Fibroblast of lung (primary cell): ENCODE measurements around the gene PCDHGC4. TPM values are rescaled to one million over a fixed set of nuclear protein-coding genes. Genes with fewer than 3 reads are reported as not detected.
A peak's percentile ranks its signal among the peaks of the same experiment; 100 is the strongest.

Experiments
- DNase-seq, 2 donors: peaks; one replicate each; pipeline versions ENCODE4 v3.0.0 to v3.0.0-alpha.2; 2010; ENCODE audit warnings: low read depth in 2 of 2
- H2AFZ ChIP-seq: 2 replicates; pipeline ENCODE4 v1.5.1; 2012; ENCODE audit warnings: low read length, control low read depth, inconsistent platforms
- H3K27ac ChIP-seq: 2 replicates; pipeline ENCODE4 v1.5.1; 2011; ENCODE audit warnings: low read length, control low read depth; ENCODE audit not compliant: insufficient read depth
- H3K27me3 ChIP-seq: 2 replicates; pipeline ENCODE4 v1.5.1; 2011; ENCODE audit warnings: mild to moderate bottlenecking, low read length; ENCODE audit not compliant: control insufficient read depth, insufficient read depth
- H3K36me3 ChIP-seq: 2 replicates; pipeline ENCODE4 v1.5.1; 2011; ENCODE audit warnings: low read length; ENCODE audit not compliant: control insufficient read depth, insufficient read depth
- H3K4me1 ChIP-seq: 2 replicates; pipeline ENCODE4 v1.5.1; 2011; ENCODE audit warnings: low read length; ENCODE audit not compliant: control insufficient read depth, insufficient read depth; ENCODE audit errors: extremely low read depth
- H3K4me2 ChIP-seq: 2 replicates; pipeline ENCODE4 v1.5.1; 2011; ENCODE audit warnings: low read length, control low read depth; ENCODE audit not compliant: insufficient read depth; ENCODE audit errors: extremely low read depth
- H3K4me3 ChIP-seq, 4 experiments: fragments of 200-600 bp in 1 of 4; sonication (generic) in 1 of 4; replicated peaks in 1 of 4; 2 replicates each; pipeline ENCODE4 v1.5.1; 2011 to 2016; ENCODE audit warnings: low read length in 4 of 4, low read depth in 3 of 4, mild to moderate bottlenecking in 3 of 4, control low read depth in 2 of 4, inconsistent platforms in 1 of 4, mixed read lengths in 1 of 4; ENCODE audit not compliant: insufficient read depth in 1 of 4; ENCODE audit errors: control extremely low read depth in 1 of 4
- H3K79me2 ChIP-seq: 2 replicates; pipeline ENCODE4 v1.5.1; 2012; ENCODE audit warnings: mild to moderate bottlenecking, low read length, inconsistent platforms; ENCODE audit not compliant: control insufficient read depth, insufficient read depth
- H3K9ac ChIP-seq: 2 replicates; pipeline ENCODE4 v1.5.1; 2011; ENCODE audit warnings: mild to moderate bottlenecking, low read length, control low read depth; ENCODE audit not compliant: insufficient read depth
- H3K9me3 ChIP-seq: 2 replicates; pipeline ENCODE4 v1.5.1; 2012; ENCODE audit warnings: low read depth, low read length; ENCODE audit not compliant: control insufficient read depth, insufficient read depth
- H4K20me1 ChIP-seq: 2 replicates; pipeline ENCODE4 v1.5.1; 2011; ENCODE audit warnings: low read length; ENCODE audit not compliant: control insufficient read depth, insufficient read depth; ENCODE audit errors: extremely low read depth
- EZH2 ChIP-seq: IDR thresholded peaks from 2 replicates; pipeline ENCODE4 v1.5.1; 2012; ENCODE audit warnings: low read length, control low read depth, mild to moderate bottlenecking; ENCODE audit errors: missing control alignments
- polyA plus RNA-seq, 2 donors: library from polyadenylated mRNA; depleted of rRNA in 1 of 2; stranded (reverse) in 1 of 2; unstranded in 1 of 2; fragments of >200 nt; gene quantifications; 2 replicates each; pipeline ENCODE4 v1.2.1, GENCODE V29; 2011 to 2012; ENCODE audit warnings: missing spikeins in 1 of 2
- total RNA-seq: library from RNA; depleted of rRNA; stranded (reverse); fragments of >200 nt; gene quantifications from 2 replicates; pipeline ENCODE4 v1.2.1, GENCODE V29; 2014
- TF ChIP-seq, protein P1 (sequence below), 2 donors: IDR thresholded peaks in 1 of 2; conservative IDR thresholded peaks in 1 of 2; 1 replicate in 1 of 2; 2 replicates in 1 of 2; pipeline ENCODE4 v1.5.1; 2011 to 2012; ENCODE audit warnings: low read length in 2 of 2, control low read depth in 1 of 2, inconsistent platforms in 1 of 2, low read depth in 1 of 2, mild to moderate bottlenecking in 1 of 2

The PCDHGC4 gene
- total and polyA plus RNA-seq, 2 donors (not counting 1 experiment from before 2014, with no cell fraction given), result 0.48 to 3.0 TPM

GRCh38 chr5:141496038-141496437 is 11.2 kb downstream of the PCDHGC4 start:
- peak in 1 of 2 donors; percentile 65 for DNase-seq
- H3K36me3 ChIP-seq, result peaks cover 15% of the 10 kb centered on the region
- no peaks in the 10 kb centered on the region for H3K27me3 ChIP-seq
- H3K27ac ChIP-seq, result no peak overlapping the region
- H2AFZ ChIP-seq, result no peak overlapping the region
- H3K4me2 ChIP-seq, result no peak overlapping the region
- TF ChIP-seq, protein P1, sequence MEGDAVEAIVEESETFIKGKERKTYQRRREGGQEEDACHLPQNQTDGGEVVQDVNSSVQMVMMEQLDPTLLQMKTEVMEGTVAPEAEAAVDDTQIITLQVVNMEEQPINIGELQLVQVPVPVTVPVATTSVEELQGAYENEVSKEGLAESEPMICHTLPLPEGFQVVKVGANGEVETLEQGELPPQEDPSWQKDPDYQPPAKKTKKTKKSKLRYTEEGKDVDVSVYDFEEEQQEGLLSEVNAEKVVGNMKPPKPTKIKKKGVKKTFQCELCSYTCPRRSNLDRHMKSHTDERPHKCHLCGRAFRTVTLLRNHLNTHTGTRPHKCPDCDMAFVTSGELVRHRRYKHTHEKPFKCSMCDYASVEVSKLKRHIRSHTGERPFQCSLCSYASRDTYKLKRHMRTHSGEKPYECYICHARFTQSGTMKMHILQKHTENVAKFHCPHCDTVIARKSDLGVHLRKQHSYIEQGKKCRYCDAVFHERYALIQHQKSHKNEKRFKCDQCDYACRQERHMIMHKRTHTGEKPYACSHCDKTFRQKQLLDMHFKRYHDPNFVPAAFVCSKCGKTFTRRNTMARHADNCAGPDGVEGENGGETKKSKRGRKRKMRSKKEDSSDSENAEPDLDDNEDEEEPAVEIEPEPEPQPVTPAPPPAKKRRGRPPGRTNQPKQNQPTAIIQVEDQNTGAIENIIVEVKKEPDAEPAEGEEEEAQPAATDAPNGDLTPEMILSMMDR (conservative IDR thresholded peaks at IDR 0.05 in 1 of 2, IDR thresholded peaks at IDR 0.05 in 1 of 2; ENCODE audit: low read depth in 1 of 2, low read length in 2 of 2), result no peak
- TF ChIP-seq EZH2, result no peak
- no peak overlapping the region for H3K9ac ChIP-seq
- no peak overlapping the region for H3K4me3 ChIP-seq
- H3K9me3 ChIP-seq, result no peaks in the 10 kb centered on the region
- H3K79me2 ChIP-seq, result peaks cover 7% of the 10 kb centered on the region
- H3K4me1 ChIP-seq, result peaks cover 9% of the 10 kb centered on the region
- H4K20me1 ChIP-seq, result no peaks in the 10 kb centered on the region

- TF ChIP-seq, protein P1 (conservative IDR thresholded peaks at IDR 0.05 in 1 of 2, IDR thresholded peaks at IDR 0.05 in 1 of 2; ENCODE audit: low read depth in 1 of 2, low read length in 2 of 2), result no peak
- no peak for TF ChIP-seq EZH2
- Histone ChIP-seq H4K20me1 (no peaks in the 10 kb centered on the region), H3K27me3 (no peaks in the 10 kb centered on the region), H3K27ac (no peak overlapping the region), H3K4me3 (no peak overlapping the region), H3K36me3 (peaks cover 7% of the 10 kb centered on the region), H2AFZ (no peak overlapping the region), H3K79me2 (no peaks in the 10 kb centered on the region), H3K4me2 (no peak overlapping the region), H3K4me1 (peaks cover 2% of the 10 kb centered on the region), H3K9ac (no peak overlapping the region), H3K9me3 (no peaks in the 10 kb centered on the region)
- no peak for DNase-seq
Observed at GRCh38 chr5:141501761-141502160, 16.9 kb downstream of the PCDHGC4 start.

DNA sequence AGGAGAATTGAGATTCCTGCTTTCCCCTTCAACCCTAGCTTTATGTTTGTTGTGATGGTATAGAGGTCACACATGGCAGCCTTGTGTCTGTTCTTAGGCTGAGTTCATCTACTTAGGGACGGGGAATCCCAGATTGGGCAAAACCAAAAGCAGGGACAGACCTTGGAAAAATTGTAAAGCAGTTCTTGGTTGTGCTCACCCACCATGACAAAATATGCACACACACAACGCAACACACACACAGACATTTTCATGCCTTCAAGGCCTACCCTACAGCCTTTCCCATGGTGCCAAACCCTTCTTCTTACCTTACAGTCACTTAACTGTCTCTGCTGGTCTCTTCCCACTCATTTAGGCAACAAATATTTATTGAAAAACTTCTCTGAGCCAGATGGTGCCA is 18.9 kb downstream of the PCDHGC4 start:
- peaks cover 7% of the 10 kb centered on the region for H3K36me3 ChIP-seq
- no peaks in the 10 kb centered on the region for H3K79me2 ChIP-seq
- no peak overlapping the region for H3K4me3 ChIP-seq
- H2AFZ ChIP-seq, result no peak overlapping the region
- TF ChIP-seq EZH2, result no peak
- TF ChIP-seq, protein P1 (conservative IDR thresholded peaks at IDR 0.05 in 1 of 2, IDR thresholded peaks at IDR 0.05 in 1 of 2; ENCODE audit: low read depth in 1 of 2, low read length in 2 of 2), result no peak
- no peaks in the 10 kb centered on the region for H3K27me3 ChIP-seq
- peaks cover 17% of the 10 kb centered on the region for H3K4me1 ChIP-seq
- H3K9me3 ChIP-seq, result no peaks in the 10 kb centered on the region
- no peaks in the 10 kb centered on the region for H4K20me1 ChIP-seq
- no peak overlapping the region for H3K9ac ChIP-seq
- no peak for DNase-seq
- no peak overlapping the region for H3K4me2 ChIP-seq
- H3K27ac ChIP-seq, result no peak overlapping the region
